ENCODE results near the gene ASRGL1.
A peak's percentile ranks its signal among the peaks of the same experiment; 100 is the strongest.

Gene ASRGL1

GRCh38 chr11:62392506-62392905 is 55.3 kb downstream of the ASRGL1 start:
- DNase-seq: no peak

GRCh38 chr11:62393061-62393611 is 55.9 kb downstream of the ASRGL1 start:
- no peak for DNase-seq

- no peak for DNase-seq
Measured at GRCh38 chr11:62393735-62394134, 56.5 kb downstream of the ASRGL1 start.

GRCh38 chr11:62394825-62395538 is 57.7 kb downstream of the ASRGL1 start:
- peak in 47 of 51 donors; percentile 20 to 95 (median 55) for DNase-seq

- DNase-seq: no peak
Measured at GRCh38 chr11:62395885-62396551, 58.8 kb downstream of the ASRGL1 start.

- no peak for DNase-seq
Measured at GRCh38 chr11:62398011-62398994, 61.1 kb downstream of the ASRGL1 start.

- DNase-seq: peak in 2 of 51 donors; percentile 14 to 18
Measured at GRCh38 chr11:62399172-62399877, 62.1 kb downstream of the ASRGL1 start.

- DNase-seq: no peak
Measured at GRCh38 chr11:62399878-62400266, 62.6 kb downstream of the ASRGL1 start.

- DNase-seq: no peak
Measured at GRCh38 chr11:62400281-62400680, 63.0 kb downstream of the ASRGL1 start.

GRCh38 chr11:62400760-62401159 is 63.5 kb downstream of the ASRGL1 start:
- DNase-seq: peak in 37 of 51 donors; percentile 14 to 82 (median 54)

GRCh38 chr11:62401356-62401755 is 64.1 kb downstream of the ASRGL1 start:
- DNase-seq: no peak

GRCh38 chr11:62401811-62402210 is 64.6 kb downstream of the ASRGL1 start:
- no peak for DNase-seq

- DNase-seq: peak in 5 of 51 donors; percentile 11 to 32 (median 27)
Measured at GRCh38 chr11:62402226-62402959, 65.1 kb downstream of the ASRGL1 start.

GRCh38 chr11:62402960-62403730 is 65.9 kb downstream of the ASRGL1 start:
- DNase-seq: no peak

GRCh38 chr11:62404435-62404834 is 67.2 kb downstream of the ASRGL1 start:
- DNase-seq: no peak

- DNase-seq: no peak
Measured at GRCh38 chr11:62404901-62405300, 67.7 kb downstream of the ASRGL1 start.

- DNase-seq: no peak
Measured at GRCh38 chr11:62406034-62406433, 68.8 kb downstream of the ASRGL1 start.

GRCh38 chr11:62409831-62410230 is 72.6 kb downstream of the ASRGL1 start:
- no peak for DNase-seq

- no peak for DNase-seq
Measured at GRCh38 chr11:62410972-62411371, 73.7 kb downstream of the ASRGL1 start.
